A673 (cell line): ENCODE measurements around the gene KIAA1549. TPM values are rescaled to one million over a fixed set of nuclear protein-coding genes. Genes with fewer than 3 reads are reported as not detected.
A peak's percentile ranks its signal among the peaks of the same experiment; 100 is the strongest.

Experiments used
- BruUV-seq: library from RNA; stranded (reverse); fragments of 400-500 nt; replicated peaks from 2 replicates; lab custom pipeline; 2021; lab: Mats Ljungman, UMichigan
- CTCF ChIA-PET: fragments of 300-600 bp; sonication (Branson Sonifier 250); formaldehyde crosslinking; loops from one replicate; lab custom pipeline; 2022; ENCODE audit warnings: antibody characterized with exemption; lab: Charles Lee
- POLR2A ChIA-PET: fragments of 300-600 bp; sonication (Branson Sonifier 250); formaldehyde crosslinking; loops from one replicate; lab custom pipeline; 2022; ENCODE audit warnings: antibody characterized with exemption; ENCODE audit not compliant: low non-redundant PET; lab: Charles Lee
- DNase-seq: peaks from one replicate; pipeline ENCODE4 v3.0.0-alpha.2; 2015; ENCODE audit warnings: low spot score
- H3K27ac ChIP-seq: fragments of 200-600 bp; sonication (generic); 2 replicates; pipeline ENCODE4 v1.5.1; 2016; ENCODE audit warnings: mixed run types, low read depth, mild to moderate bottlenecking, mixed read lengths, antibody characterized with exemption, low read length; ENCODE audit not compliant: poor library complexity, severe bottlenecking
- H3K27me3 ChIP-seq: fragments of 200-600 bp; sonication (generic); replicated peaks from 2 replicates; pipeline ENCODE4 v1.6.1; 2017; ENCODE audit warnings: mixed run types, low read depth, mild to moderate bottlenecking, mixed read lengths, antibody characterized with exemption, low read length; ENCODE audit not compliant: insufficient read depth, poor library complexity
- H3K36me3 ChIP-seq: fragments of 200-600 bp; sonication (generic); 2 replicates; pipeline ENCODE4 v1.6.1; 2016; ENCODE audit warnings: mixed run types, mild to moderate bottlenecking, mixed read lengths, antibody characterized with exemption, low read length; ENCODE audit not compliant: insufficient read depth, poor library complexity, severe bottlenecking
- H3K4me1 ChIP-seq: fragments of 200-600 bp; sonication (generic); 2 replicates; pipeline ENCODE4 v1.6.1; 2017; ENCODE audit warnings: mixed run types, mild to moderate bottlenecking, mixed read lengths, antibody characterized with exemption, low read length; ENCODE audit not compliant: insufficient read depth, poor library complexity, severe bottlenecking
- H3K4me3 ChIP-seq: fragments of 200-600 bp; sonication (generic); 2 replicates; pipeline ENCODE4 v1.5.1; 2016; ENCODE audit warnings: low read depth, mixed run types, mild to moderate bottlenecking, mixed read lengths, low read length; ENCODE audit not compliant: poor library complexity, severe bottlenecking
- H3K9me3 ChIP-seq: fragments of 200-600 bp; sonication (generic); 2 replicates; pipeline ENCODE4 v1.6.1; 2016; ENCODE audit warnings: mixed run types, low read depth, mild to moderate bottlenecking, mixed read lengths, antibody characterized with exemption, low read length; ENCODE audit not compliant: poor library complexity, severe bottlenecking
- CTCF ChIP-seq: fragments of 300-800, 200-600 bp; sonication (generic); conservative IDR thresholded peaks from 2 replicates; pipeline ENCODE4 v1.5.1; 2017; ENCODE audit warnings: low read depth, mild to moderate bottlenecking, antibody characterized with exemption, low read length, moderate library complexity, mixed read lengths
- EZH2 ChIP-seq: fragments of 200-600 bp; sonication (generic); IDR thresholded peaks from 2 replicates; pipeline ENCODE4 v1.6.1; 2017; ENCODE audit warnings: borderline replicate concordance, low read depth, mild to moderate bottlenecking, mixed read lengths, antibody characterized with exemption, low read length; ENCODE audit not compliant: poor library complexity, severe bottlenecking
- intact Hi-C: fragments of 100-400 bp; cut with micrococcal nuclease; formaldehyde crosslinking; loops from one replicate; pipeline ENCODE4 v1.10.0; 2022; ENCODE audit not compliant: unreplicated experiment
- total RNA-seq: library from RNA; stranded (reverse); gene quantifications from 2 replicates; pipeline ENCODE4 v1.2.3, GENCODE V29; 2021

The KIAA1549 gene
- total RNA-seq, 1 experiment from 2014 or later: 2.5 TPM

GRCh38 chr7:138982204-138982623 lies 1.0 kb upstream of the KIAA1549 start:
- peaks cover 6% of the 10 kb centered on the region for H3K4me1 ChIP-seq
- DNase-seq: no peak
- H3K4me3 ChIP-seq: no peak overlapping the region
- H3K9me3 ChIP-seq: no peaks in the 10 kb centered on the region
- no peak overlapping the region for H3K27ac ChIP-seq
- POLR2A ChIA-PET: no interaction called here
- CTCF ChIA-PET: interaction anchor here (0.8 kb wide), 1 partner anchor 96 kb away, joined by 3 read pairs; no protein-coding TSS in a partner anchor
- intact Hi-C loops: no loop called here
- BruUV-seq: no TSS peak
- no peaks in the 10 kb centered on the region for H3K36me3 ChIP-seq
- TF ChIP-seq EZH2: no peak
- TF ChIP-seq CTCF: no peak
- peaks cover 28% of the 10 kb centered on the region for H3K27me3 ChIP-seq

- peak; percentile 14 for DNase-seq
- no peak overlapping the region for H3K27ac ChIP-seq
- ChIA-PET POLR2A (no interaction called here), CTCF (no interaction called here)
- intact Hi-C loops: no loop called here
- no TSS peak for BruUV-seq
- peak overlapping the region; percentile 56 for H3K4me3 ChIP-seq
- no peaks in the 10 kb centered on the region for H3K36me3 ChIP-seq
- no peaks in the 10 kb centered on the region for H3K9me3 ChIP-seq
- peaks cover 28% of the 10 kb centered on the region for H3K27me3 ChIP-seq
- TF ChIP-seq CTCF (no peak), EZH2 (no peak)
- H3K4me1 ChIP-seq: peaks cover 13% of the 10 kb centered on the region
Measured at GRCh38 chr7:138980563-138981291, 462 bp downstream of the KIAA1549 start.

GRCh38 chr7:138979988-138980562 lies 1.1 kb downstream of the KIAA1549 start:
- Histone ChIP-seq H3K36me3 (no peaks in the 10 kb centered on the region), H3K27ac (no peak overlapping the region)
- BruUV-seq: no TSS peak

More at GRCh38 chr7:138979988-138980562, 1.1 kb downstream of the KIAA1549 start:
- intact Hi-C loops: loop anchor here (5.0 kb wide), 1 partner anchor 93 kb away; no protein-coding TSS in a partner anchor
- Histone ChIP-seq H3K4me3 (peak overlapping the region; percentile 56), H3K4me1 (peaks cover 19% of the 10 kb centered on the region), H3K27me3 (peaks cover 28% of the 10 kb centered on the region), H3K9me3 (no peaks in the 10 kb centered on the region)
- TF ChIP-seq EZH2 (no peak), CTCF (no peak)
- no peak for DNase-seq
- ChIA-PET POLR2A (no interaction called here), CTCF (no interaction called here)
